ENCODE data around the gene DOCK7.
"Not testable (repeated sequence)": the region's sequence is repeated elsewhere in the genome, so short reads cannot be mapped to it uniquely, and the experiment has no call there.

The DOCK7 gene

GRCh38 chr1:62601457-62601856 lies 86.7 kb downstream of the DOCK7 start:
- no peak for DNase-seq

- no peak for DNase-seq
Measured at GRCh38 chr1:62599044-62599443, 89.1 kb downstream of the DOCK7 start.

- DNase-seq: no peak
Measured at GRCh38 chr1:62597281-62597680, 90.9 kb downstream of the DOCK7 start, which contains the start of gene ANGPTL3. TSS of gene ANGPTL3 (plus strand) at chr1:62597520. CDS start at chr1:62597567, 47 bp downstream.

- no peak for DNase-seq
Measured at GRCh38 chr1:62595647-62596046, 92.5 kb downstream of the DOCK7 start.

GRCh38 chr1:62593825-62594394 lies 94.3 kb downstream of the DOCK7 start:
- DNase-seq: no peak

GRCh38 chr1:62590970-62591368 lies 97.2 kb downstream of the DOCK7 start:
- DNase-seq: no peak

GRCh38 chr1:62590255-62590969 lies 97.8 kb downstream of the DOCK7 start:
- no peak for DNase-seq

GRCh38 chr1:62589321-62589720 lies 98.9 kb downstream of the DOCK7 start:
- DNase-seq: no peak

GRCh38 chr1:62588000-62588399 lies 100.2 kb downstream of the DOCK7 start:
- DNase-seq: no peak

- no peak for DNase-seq
Measured at GRCh38 chr1:62585469-62586155, 102.6 kb downstream of the DOCK7 start.

- no peak for DNase-seq
Measured at GRCh38 chr1:62573675-62574074, 114.5 kb downstream of the DOCK7 start.

- DNase-seq: no peak
Measured at GRCh38 chr1:62572476-62572875, 115.7 kb downstream of the DOCK7 start.

GRCh38 chr1:62571517-62571916 lies 116.7 kb downstream of the DOCK7 start:
- not testable (repeated sequence) for DNase-seq

GRCh38 chr1:62567926-62568325 lies 120.3 kb downstream of the DOCK7 start:
- DNase-seq: not testable (repeated sequence)

GRCh38 chr1:62567182-62567581 lies 121.0 kb downstream of the DOCK7 start:
- DNase-seq: not testable (repeated sequence)

GRCh38 chr1:62561306-62561705 lies 126.9 kb downstream of the DOCK7 start:
- DNase-seq: no peak

- no peak for DNase-seq
Measured at GRCh38 chr1:62544570-62544969, 143.6 kb downstream of the DOCK7 start.

- DNase-seq: no peak
Measured at GRCh38 chr1:62541048-62541447, 147.1 kb downstream of the DOCK7 start.

GRCh38 chr1:62539028-62539447 lies 149.1 kb downstream of the DOCK7 start:
- no peak for DNase-seq

- DNase-seq: no peak
Measured at GRCh38 chr1:62536865-62537264, 151.3 kb downstream of the DOCK7 start.

GRCh38 chr1:62530516-62531154 lies 157.6 kb downstream of the DOCK7 start:
- DNase-seq: no peak

GRCh38 chr1:62529227-62529626 lies 159.0 kb downstream of the DOCK7 start:
- DNase-seq: no peak

- DNase-seq: peak in 1 of 3 experiments; percentile 7
Measured at GRCh38 chr1:62528015-62528414, 160.2 kb downstream of the DOCK7 start.

- not testable (repeated sequence) for DNase-seq
Measured at GRCh38 chr1:62527346-62527745, 160.8 kb downstream of the DOCK7 start.
